IPS DF 4.7 (cell line): ENCODE data around the gene RPS6KC1.
"Not testable (repeated sequence)": the region's sequence is repeated elsewhere in the genome, so short reads cannot be mapped to it uniquely, and the experiment has no call there.

ENCODE experiments used
- DNase-seq: peaks from one replicate; pipeline ENCODE4 v3.0.0-alpha.2; 2013; ENCODE audit warnings: low spot score; ENCODE audit errors: extremely low read depth

Gene RPS6KC1

GRCh38 chr1:213051127-213051880 is at the start of gene RPS6KC1:
TSS of gene RPS6KC1 (plus strand) at chr1:213051241. CDS start at chr1:213051405, 164 bp downstream.
- no peak for DNase-seq

- DNase-seq: no peak
Measured at GRCh38 chr1:213003256-213003655, 47.8 kb upstream of the RPS6KC1 start.

- DNase-seq: no peak
Measured at GRCh38 chr1:213008564-213008963, 42.5 kb upstream of the RPS6KC1 start.

GRCh38 chr1:213014642-213015041 is 36.4 kb upstream of the RPS6KC1 start:
- DNase-seq: no peak

- peak; percentile 91 for DNase-seq
Measured at GRCh38 chr1:213015099-213016050, 35.7 kb upstream of the RPS6KC1 start, which contains the start of gene ANGEL2. TSS of gene ANGEL2 (minus strand) at chr1:213015867. CDS start at chr1:213015671, 196 bp downstream.

- DNase-seq: no peak
Measured at GRCh38 chr1:213017447-213018273, 33.4 kb upstream of the RPS6KC1 start.

- no peak for DNase-seq
Measured at GRCh38 chr1:213019450-213019849, 31.6 kb upstream of the RPS6KC1 start.

GRCh38 chr1:213020016-213020415 is 31.0 kb upstream of the RPS6KC1 start:
- no peak for DNase-seq

- DNase-seq: not testable (repeated sequence)
Measured at GRCh38 chr1:213027024-213027423, 24.0 kb upstream of the RPS6KC1 start.

- no peak for DNase-seq
Measured at GRCh38 chr1:213032651-213033050, 18.4 kb upstream of the RPS6KC1 start.

- no peak for DNase-seq
Measured at GRCh38 chr1:213034713-213035112, 16.3 kb upstream of the RPS6KC1 start.

- no peak for DNase-seq
Measured at GRCh38 chr1:213035573-213035972, 15.5 kb upstream of the RPS6KC1 start.

- no peak for DNase-seq
Measured at GRCh38 chr1:213041443-213041842, 9.6 kb upstream of the RPS6KC1 start.

GRCh38 chr1:213045321-213046226 is 5.5 kb upstream of the RPS6KC1 start:
- DNase-seq: not testable (repeated sequence)

GRCh38 chr1:213049232-213049631 is 1.8 kb upstream of the RPS6KC1 start:
- no peak for DNase-seq

- no peak for DNase-seq
Measured at GRCh38 chr1:213050745-213051126, 305 bp upstream of the RPS6KC1 start.

GRCh38 chr1:213051881-213052202 is 801 bp downstream of the RPS6KC1 start:
- DNase-seq: no peak

GRCh38 chr1:213053455-213053854 is 2.4 kb downstream of the RPS6KC1 start:
- DNase-seq: no peak

GRCh38 chr1:213054142-213054541 is 3.1 kb downstream of the RPS6KC1 start:
- DNase-seq: no peak
